ENCODE results near the gene CPEB4. TPM values are rescaled to one million over a fixed set of nuclear protein-coding genes. Genes with fewer than 3 reads are reported as not detected.
A peak's percentile ranks its signal among the peaks of the same experiment; 100 is the strongest.

The CPEB4 gene
- total and polyA plus RNA-seq, 9 of the 15 experiments (the other 6 are each of a cell fraction or from before 2014, with no cell fraction given): 7.4 to 21.3 (median 12.4) TPM

GRCh38 chr5:173855162-173855994 is 32.8 kb upstream of the CPEB4 start (continued):
- no peak for TF ChIP-seq ZNF586 (CRISPR knock-in tag; conservative IDR thresholded peaks at IDR 0.05)
- peak; percentile 31; the same call in 1 of the 2 replicates for TF ChIP-seq ATF4 (CRISPR knock-in tag; IDR thresholded peaks at IDR 0.05)
- TF ChIP-seq, protein P1, sequence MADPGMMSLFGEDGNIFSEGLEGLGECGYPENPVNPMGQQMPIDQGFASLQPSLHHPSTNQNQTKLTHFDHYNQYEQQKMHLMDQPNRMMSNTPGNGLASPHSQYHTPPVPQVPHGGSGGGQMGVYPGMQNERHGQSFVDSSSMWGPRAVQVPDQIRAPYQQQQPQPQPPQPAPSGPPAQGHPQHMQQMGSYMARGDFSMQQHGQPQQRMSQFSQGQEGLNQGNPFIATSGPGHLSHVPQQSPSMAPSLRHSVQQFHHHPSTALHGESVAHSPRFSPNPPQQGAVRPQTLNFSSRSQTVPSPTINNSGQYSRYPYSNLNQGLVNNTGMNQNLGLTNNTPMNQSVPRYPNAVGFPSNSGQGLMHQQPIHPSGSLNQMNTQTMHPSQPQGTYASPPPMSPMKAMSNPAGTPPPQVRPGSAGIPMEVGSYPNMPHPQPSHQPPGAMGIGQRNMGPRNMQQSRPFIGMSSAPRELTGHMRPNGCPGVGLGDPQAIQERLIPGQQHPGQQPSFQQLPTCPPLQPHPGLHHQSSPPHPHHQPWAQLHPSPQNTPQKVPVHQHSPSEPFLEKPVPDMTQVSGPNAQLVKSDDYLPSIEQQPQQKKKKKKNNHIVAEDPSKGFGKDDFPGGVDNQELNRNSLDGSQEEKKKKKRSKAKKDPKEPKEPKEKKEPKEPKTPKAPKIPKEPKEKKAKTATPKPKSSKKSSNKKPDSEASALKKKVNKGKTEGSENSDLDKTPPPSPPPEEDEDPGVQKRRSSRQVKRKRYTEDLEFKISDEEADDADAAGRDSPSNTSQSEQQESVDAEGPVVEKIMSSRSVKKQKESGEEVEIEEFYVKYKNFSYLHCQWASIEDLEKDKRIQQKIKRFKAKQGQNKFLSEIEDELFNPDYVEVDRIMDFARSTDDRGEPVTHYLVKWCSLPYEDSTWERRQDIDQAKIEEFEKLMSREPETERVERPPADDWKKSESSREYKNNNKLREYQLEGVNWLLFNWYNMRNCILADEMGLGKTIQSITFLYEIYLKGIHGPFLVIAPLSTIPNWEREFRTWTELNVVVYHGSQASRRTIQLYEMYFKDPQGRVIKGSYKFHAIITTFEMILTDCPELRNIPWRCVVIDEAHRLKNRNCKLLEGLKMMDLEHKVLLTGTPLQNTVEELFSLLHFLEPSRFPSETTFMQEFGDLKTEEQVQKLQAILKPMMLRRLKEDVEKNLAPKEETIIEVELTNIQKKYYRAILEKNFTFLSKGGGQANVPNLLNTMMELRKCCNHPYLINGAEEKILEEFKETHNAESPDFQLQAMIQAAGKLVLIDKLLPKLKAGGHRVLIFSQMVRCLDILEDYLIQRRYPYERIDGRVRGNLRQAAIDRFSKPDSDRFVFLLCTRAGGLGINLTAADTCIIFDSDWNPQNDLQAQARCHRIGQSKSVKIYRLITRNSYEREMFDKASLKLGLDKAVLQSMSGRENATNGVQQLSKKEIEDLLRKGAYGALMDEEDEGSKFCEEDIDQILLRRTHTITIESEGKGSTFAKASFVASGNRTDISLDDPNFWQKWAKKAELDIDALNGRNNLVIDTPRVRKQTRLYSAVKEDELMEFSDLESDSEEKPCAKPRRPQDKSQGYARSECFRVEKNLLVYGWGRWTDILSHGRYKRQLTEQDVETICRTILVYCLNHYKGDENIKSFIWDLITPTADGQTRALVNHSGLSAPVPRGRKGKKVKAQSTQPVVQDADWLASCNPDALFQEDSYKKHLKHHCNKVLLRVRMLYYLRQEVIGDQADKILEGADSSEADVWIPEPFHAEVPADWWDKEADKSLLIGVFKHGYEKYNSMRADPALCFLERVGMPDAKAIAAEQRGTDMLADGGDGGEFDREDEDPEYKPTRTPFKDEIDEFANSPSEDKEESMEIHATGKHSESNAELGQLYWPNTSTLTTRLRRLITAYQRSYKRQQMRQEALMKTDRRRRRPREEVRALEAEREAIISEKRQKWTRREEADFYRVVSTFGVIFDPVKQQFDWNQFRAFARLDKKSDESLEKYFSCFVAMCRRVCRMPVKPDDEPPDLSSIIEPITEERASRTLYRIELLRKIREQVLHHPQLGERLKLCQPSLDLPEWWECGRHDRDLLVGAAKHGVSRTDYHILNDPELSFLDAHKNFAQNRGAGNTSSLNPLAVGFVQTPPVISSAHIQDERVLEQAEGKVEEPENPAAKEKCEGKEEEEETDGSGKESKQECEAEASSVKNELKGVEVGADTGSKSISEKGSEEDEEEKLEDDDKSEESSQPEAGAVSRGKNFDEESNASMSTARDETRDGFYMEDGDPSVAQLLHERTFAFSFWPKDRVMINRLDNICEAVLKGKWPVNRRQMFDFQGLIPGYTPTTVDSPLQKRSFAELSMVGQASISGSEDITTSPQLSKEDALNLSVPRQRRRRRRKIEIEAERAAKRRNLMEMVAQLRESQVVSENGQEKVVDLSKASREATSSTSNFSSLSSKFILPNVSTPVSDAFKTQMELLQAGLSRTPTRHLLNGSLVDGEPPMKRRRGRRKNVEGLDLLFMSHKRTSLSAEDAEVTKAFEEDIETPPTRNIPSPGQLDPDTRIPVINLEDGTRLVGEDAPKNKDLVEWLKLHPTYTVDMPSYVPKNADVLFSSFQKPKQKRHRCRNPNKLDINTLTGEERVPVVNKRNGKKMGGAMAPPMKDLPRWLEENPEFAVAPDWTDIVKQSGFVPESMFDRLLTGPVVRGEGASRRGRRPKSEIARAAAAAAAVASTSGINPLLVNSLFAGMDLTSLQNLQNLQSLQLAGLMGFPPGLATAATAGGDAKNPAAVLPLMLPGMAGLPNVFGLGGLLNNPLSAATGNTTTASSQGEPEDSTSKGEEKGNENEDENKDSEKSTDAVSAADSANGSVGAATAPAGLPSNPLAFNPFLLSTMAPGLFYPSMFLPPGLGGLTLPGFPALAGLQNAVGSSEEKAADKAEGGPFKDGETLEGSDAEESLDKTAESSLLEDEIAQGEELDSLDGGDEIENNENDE (IDR thresholded peaks at IDR 0.05; ENCODE audit: low read depth, low read length): no peak
- no peak for TF ChIP-seq ELK3 (CRISPR knock-in tag; IDR thresholded peaks at IDR 0.05)
- peak; percentile 85 for TF ChIP-seq NFRKB (IDR thresholded peaks at IDR 0.05; ENCODE audit: low read depth)
